ENCODE measurements around the gene ATP8B3. TPM values are rescaled to one million over a fixed set of nuclear protein-coding genes. Genes with fewer than 3 reads are reported as not detected.

ATP8B3 gene
- total and polyA plus RNA-seq, 10 of the 15 experiments (the other 5 are each of a cell fraction or from before 2014, with no cell fraction given): 0.13 to 1.7 (median 0.52) TPM

- H3K4me3 ChIP-seq: no peak overlapping the region
- SMC1A ChIA-PET (ENCODE audit: uncharacterized antibody, unreplicated experiment): no interaction called here
- ATAC-seq (no peak), FAIRE-seq (no peak), DNase-seq (ENCODE audit: low read depth, low spot score) (no peak)
- H3K79me2 ChIP-seq (ENCODE audit: control insufficient read depth, insufficient read depth, low read length): no peaks in the 10 kb centered on the region
- no peak overlapping the region for H3K4me2 ChIP-seq (ENCODE audit: control insufficient read depth, insufficient read depth)
- no peaks in the 10 kb centered on the region; the same call in 2 of the 3 replicates for H3K9me3 ChIP-seq (replicated peaks; ENCODE audit: control insufficient read depth, insufficient read depth, low read length)
- POLR2A ChIA-PET: no interaction called here
- no TSS peak for BruUV-seq (replicated peaks)
- H3K27me3 ChIP-seq (replicated peaks in 1 of 2; ENCODE audit: control insufficient read depth in 2 of 2, insufficient read depth in 2 of 2, low read length in 1 of 2): peaks cover 16 to 34% of the 10 kb centered on the region in 2 experiments
- CTCF ChIA-PET: no interaction called here
- H3K4me1 ChIP-seq (ENCODE audit: control insufficient read depth, insufficient read depth, low read length): peaks cover 12% of the 10 kb centered on the region
- 3% methylated on average over 16 of the region's 16 CpGs for WGBS (ENCODE audit: insufficient coverage, insufficient replicate concordance, low lambda C conversion rate, missing lambda C conversion rate)
- TF ChIP-seq RFX5 (IDR thresholded peaks at IDR 0.05; ENCODE audit: low read depth, low read length) (no peak), BMI1 (IDR thresholded peaks at IDR 0.05; ENCODE audit: borderline replicate concordance) (no peak), CBX5 (IDR thresholded peaks at IDR 0.05; ENCODE audit: low read depth) (no peak), SPI1 (IDR thresholded peaks at IDR 0.05; ENCODE audit: borderline replicate concordance, insufficient read depth, low read depth, low read length) (no peak), NR2F1 (conservative IDR thresholded peaks at IDR 0.05) (no peak), RBBP5 (conservative IDR thresholded peaks at IDR 0.05) (no peak), MYC (IDR thresholded peaks at IDR 0.05; ENCODE audit: insufficient read depth, insufficient read length, insufficient replicate concordance, low read length, severe bottlenecking) (no peak), RCOR1 (conservative IDR thresholded peaks at IDR 0.05; ENCODE audit: low read depth, low read length) (no peak), PKNOX1 (IDR thresholded peaks at IDR 0.05) (no peak)
- in situ Hi-C loops (cut with MboI): no loop called here
- H3K36me3 ChIP-seq (ENCODE audit: control insufficient read depth in 2 of 2, insufficient read depth in 2 of 2, low read length in 1 of 2): no peaks in the 10 kb centered on the region
- RAD21 ChIA-PET (ENCODE audit: unreplicated experiment): no interaction called here
- H4K20me1 ChIP-seq (ENCODE audit: control insufficient read depth, insufficient read depth): no peaks in the 10 kb centered on the region
- H3K9ac ChIP-seq (ENCODE audit: control insufficient read depth, insufficient read depth, low read length): no peak overlapping the region
- no peak overlapping the region for H3K27ac ChIP-seq (ENCODE audit: control insufficient read depth, insufficient read depth)
- intact Hi-C loops (cut with micrococcal nuclease; ENCODE audit: unreplicated experiment): no loop called here
- no peak overlapping the region for H2AFZ ChIP-seq (ENCODE audit: control insufficient read depth, low read depth, low read length)
These were observed 60.6 kb downstream of the ATP8B3 start for GRCh38 chr19:1751367-1752008.

Measured in GM12878 (cell line).